Natural killer cell (primary cell): ENCODE results near the gene PPP2R5A. TPM values are rescaled to one million over a fixed set of nuclear protein-coding genes. Genes with fewer than 3 reads are reported as not detected.

Experiments
- ATAC-seq, 3 donors: fragments of 150-1000 bp in 2 of 3; fragments of 200-7000 bp in 1 of 3; cut with Tn5 transposase; 1 replicate in 1 of 3; 2 replicates in 2 of 3; pipeline ENCODE4 v1.10.0; 2021; ENCODE audit warnings: mild to moderate bottlenecking in 2 of 3, moderate library complexity in 2 of 3
- DNase-seq, 2 donors: peaks; one replicate each; pipeline versions ENCODE4 v3.0.0 to v3.0.0-alpha.2; 2013 to 2021; ENCODE audit warnings: mixed read lengths in 1 of 2
- H3K27ac ChIP-seq: one replicate; pipeline ENCODE4 v1.5.1; 2013; ENCODE audit warnings: mild to moderate bottlenecking, low read length
- H3K27me3 ChIP-seq: one replicate; pipeline ENCODE4 v1.6.1; 2013; ENCODE audit warnings: low read length; ENCODE audit not compliant: control insufficient read depth, insufficient read depth
- H3K36me3 ChIP-seq: one replicate; pipeline ENCODE4 v1.6.1; 2013; ENCODE audit warnings: low read length; ENCODE audit not compliant: control insufficient read depth, insufficient read depth
- H3K4me1 ChIP-seq: one replicate; pipeline ENCODE4 v1.6.1; 2013; ENCODE audit warnings: low read length; ENCODE audit not compliant: control insufficient read depth, insufficient read depth
- H3K4me3 ChIP-seq: one replicate; pipeline ENCODE4 v1.5.1; 2013; ENCODE audit warnings: low read length
- H3K9me3 ChIP-seq: one replicate; pipeline ENCODE4 v1.6.1; 2013; ENCODE audit warnings: low read length; ENCODE audit not compliant: control insufficient read depth, insufficient read depth
- H3K27ac Mint-ChIP-seq, 2 donors: one replicate each; pipeline ENCODE4 v1.8.0; 2022; ENCODE audit warnings: mild to moderate bottlenecking in 2 of 2, mixed read lengths in 2 of 2, moderate library complexity in 1 of 2
- H3K27me3 Mint-ChIP-seq, 2 donors: one replicate each; pipeline ENCODE4 v1.8.0; 2022; ENCODE audit warnings: low read depth in 2 of 2, mixed read lengths in 2 of 2
- H3K36me3 Mint-ChIP-seq: one replicate; pipeline ENCODE4 v1.8.0; 2022; ENCODE audit warnings: mixed read lengths
- H3K4me1 Mint-ChIP-seq, 2 donors: one replicate each; pipeline ENCODE4 v1.8.0; 2022; ENCODE audit warnings: mixed read lengths in 2 of 2
- H3K4me3 Mint-ChIP-seq: one replicate; pipeline ENCODE4 v1.8.0; 2022; ENCODE audit warnings: mild to moderate bottlenecking, moderate library complexity, mixed read lengths
- H3K9me3 Mint-ChIP-seq, 2 donors: one replicate each; pipeline ENCODE4 v1.8.0; 2022; ENCODE audit warnings: mixed read lengths in 2 of 2
- CTCF ChIP-seq: fragments of 200-600 bp; IDR thresholded peaks from one replicate; pipeline ENCODE4 v1.8.0; 2022; ENCODE audit warnings: antibody characterized with exemption
- WGBS: methylation state at CpG from one replicate; pipeline ENCODE4 v1.1.7; 2013; ENCODE audit warnings: missing lambda C conversion rate; ENCODE audit not compliant: insufficient coverage; 5-methylcytosine and 5-hydroxymethylcytosine counted together
- intact Hi-C: fragments of 100-400 bp; cut with micrococcal nuclease; formaldehyde crosslinking; loops from one replicate; pipeline ENCODE4 v1.14.2; 2022
- total RNA-seq, 4 donors: library from RNA; stranded (reverse); fragments of 120-200 nt in 1 of 4; gene quantifications; one replicate each; pipeline versions ENCODE4 v1.2.3 to v1.2.4, GENCODE V29; 2013 to 2022

The PPP2R5A gene
- total RNA-seq, 3 donors from 2014 or later (not counting 1 experiment from before 2014, with no cell fraction given), result 74.0 to 99.8 (median 86.4) TPM

- Mint-ChIP-seq H3K27me3 (no peaks in the 10 kb centered on the region), H3K4me3 (peak overlapping the region; percentile 68), H3K27ac (peak overlapping the region; percentile 86 to 87), H3K36me3 (no peaks in the 10 kb centered on the region), H3K9me3 (no peaks in the 10 kb centered on the region), H3K4me1 (peaks cover 21 to 35% of the 10 kb centered on the region in 2 donors)
- intact Hi-C loops, result no loop called here
- Histone ChIP-seq H3K9me3 (no peaks in the 10 kb centered on the region), H3K27ac (peak overlapping the region; percentile 43), H3K4me3 (no peak overlapping the region), H3K4me1 (peaks cover 14% of the 10 kb centered on the region), H3K36me3 (no peaks in the 10 kb centered on the region), H3K27me3 (no peaks in the 10 kb centered on the region)
- no peak for TF ChIP-seq CTCF
- DNase-seq (no peak), ATAC-seq (peak in 2 of 3 donors; percentile 48 to 64)
- 89% methylated on average over 11 of the region's 11 CpGs for WGBS
These were observed 42.8 kb upstream of the PPP2R5A start for GRCh38 chr1:212242288-212242984.

DNA sequence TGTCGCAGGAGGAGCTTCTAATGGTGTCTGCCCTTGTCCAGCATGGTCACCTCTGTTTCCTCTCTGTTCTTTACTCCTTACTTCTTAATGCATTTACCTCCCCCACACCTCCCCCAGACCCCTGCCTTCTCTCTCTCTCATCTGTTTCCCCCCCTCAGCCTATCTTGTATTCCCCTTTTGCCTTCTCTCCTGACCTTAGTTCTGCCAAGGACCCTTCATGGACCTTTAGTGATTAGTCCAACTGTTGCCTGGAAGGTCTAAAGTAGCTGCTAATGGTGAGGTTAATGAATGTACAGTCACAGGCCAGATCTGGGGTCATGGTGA is 42.3 kb upstream of the PPP2R5A start:
- Histone ChIP-seq H3K4me3 (no peak overlapping the region), H3K36me3 (no peaks in the 10 kb centered on the region), H3K4me1 (peaks cover 14% of the 10 kb centered on the region), H3K27ac (peak overlapping the region; percentile 43), H3K9me3 (no peaks in the 10 kb centered on the region), H3K27me3 (no peaks in the 10 kb centered on the region)
- ATAC-seq (no peak), DNase-seq (no peak)
- Mint-ChIP-seq H3K9me3 (no peaks in the 10 kb centered on the region), H3K27ac (peak overlapping the region; percentile 86 to 87), H3K36me3 (no peaks in the 10 kb centered on the region), H3K4me3 (no peak overlapping the region), H3K4me1 (peaks cover 21 to 35% of the 10 kb centered on the region in 2 donors), H3K27me3 (no peaks in the 10 kb centered on the region)
- WGBS, result 80% methylated on average over 1 of the region's 1 CpG
- TF ChIP-seq CTCF, result no peak
- intact Hi-C loops, result no loop called here

GRCh38 chr1:212244441-212244840 is 40.8 kb upstream of the PPP2R5A start:
- H3K27me3 Mint-ChIP-seq, result no peaks in the 10 kb centered on the region
- DNase-seq, result no peak
- intact Hi-C loops, result no loop called here
- no peaks in the 10 kb centered on the region for H3K27me3 ChIP-seq
- no peak for TF ChIP-seq CTCF
- H3K9me3 ChIP-seq, result no peaks in the 10 kb centered on the region
- H3K27ac Mint-ChIP-seq, result peak overlapping the region; percentile 84 to 87
- no peaks in the 10 kb centered on the region for H3K36me3 Mint-ChIP-seq
- H3K9me3 Mint-ChIP-seq, result no peaks in the 10 kb centered on the region
- peaks cover 21 to 28% of the 10 kb centered on the region in 2 donors for H3K4me1 Mint-ChIP-seq
- 89% methylated on average over 2 of the region's 2 CpGs for WGBS
- no peak overlapping the region for H3K4me3 Mint-ChIP-seq
- no peak overlapping the region for H3K27ac ChIP-seq
- no peaks in the 10 kb centered on the region for H3K36me3 ChIP-seq
- no peak overlapping the region for H3K4me3 ChIP-seq
- H3K4me1 ChIP-seq, result peaks cover 14% of the 10 kb centered on the region
- no peak for ATAC-seq

GRCh38 chr1:212247179-212247721 is 38.0 kb upstream of the PPP2R5A start:
- Mint-ChIP-seq H3K9me3 (no peaks in the 10 kb centered on the region), H3K36me3 (no peaks in the 10 kb centered on the region), H3K27me3 (no peaks in the 10 kb centered on the region), H3K4me1 (peaks cover 32 to 41% of the 10 kb centered on the region in 2 donors), H3K4me3 (no peak overlapping the region), H3K27ac (no peak overlapping the region)
- no peak for DNase-seq
- TF ChIP-seq CTCF, result no peak
- no peaks in the 10 kb centered on the region for H3K9me3 ChIP-seq
- ATAC-seq, result no peak
- H3K27me3 ChIP-seq, result no peaks in the 10 kb centered on the region
- no peak overlapping the region for H3K27ac ChIP-seq
- peaks cover 14% of the 10 kb centered on the region for H3K4me1 ChIP-seq
- no peak overlapping the region for H3K4me3 ChIP-seq
- no peaks in the 10 kb centered on the region for H3K36me3 ChIP-seq
- intact Hi-C loops, result no loop called here
- 75% methylated on average over 8 of the region's 8 CpGs for WGBS
